ENCODE results near the gene LMX1B.
A peak's percentile ranks its signal among the peaks of the same experiment; 100 is the strongest.

LMX1B gene

DNA sequence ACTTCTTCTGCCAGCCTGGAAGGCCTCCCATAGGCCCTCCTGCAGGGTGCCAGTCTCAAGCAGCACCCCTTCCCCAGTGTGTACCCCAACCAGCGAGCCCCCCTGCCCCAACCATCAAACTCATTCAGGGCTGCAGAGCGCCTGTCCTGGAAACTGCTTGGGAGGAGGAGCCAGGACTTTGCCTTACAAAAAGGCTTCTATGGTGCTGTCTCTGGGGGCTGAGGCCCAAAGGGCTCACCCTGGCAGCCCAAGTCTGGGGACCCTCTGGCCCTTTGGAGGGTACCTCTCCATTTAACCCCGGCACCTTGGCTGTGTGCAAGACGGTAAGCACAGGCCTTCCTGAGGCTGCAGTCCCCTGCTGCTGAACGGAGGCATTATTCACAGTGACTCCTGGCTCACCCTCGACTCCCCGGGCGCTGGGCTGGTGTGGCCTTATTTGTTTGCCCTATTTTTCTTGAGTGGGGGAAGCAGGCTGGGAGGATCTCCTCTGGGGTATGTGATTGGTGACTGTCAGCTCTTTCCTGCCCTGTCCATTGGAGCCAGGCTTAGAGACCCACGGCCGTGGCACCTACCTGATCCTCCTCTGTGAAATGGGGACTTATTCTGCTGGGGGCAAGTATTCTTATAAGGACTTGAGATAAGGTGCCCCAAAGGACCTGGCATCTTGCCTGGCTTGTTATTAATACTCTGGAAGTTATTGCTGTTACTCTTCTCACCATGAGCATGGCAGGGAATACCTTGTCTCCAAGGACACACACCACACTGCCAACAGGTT lies 5.8 kb downstream of the LMX1B start:
- DNase-seq = peak; percentile 39

DNA sequence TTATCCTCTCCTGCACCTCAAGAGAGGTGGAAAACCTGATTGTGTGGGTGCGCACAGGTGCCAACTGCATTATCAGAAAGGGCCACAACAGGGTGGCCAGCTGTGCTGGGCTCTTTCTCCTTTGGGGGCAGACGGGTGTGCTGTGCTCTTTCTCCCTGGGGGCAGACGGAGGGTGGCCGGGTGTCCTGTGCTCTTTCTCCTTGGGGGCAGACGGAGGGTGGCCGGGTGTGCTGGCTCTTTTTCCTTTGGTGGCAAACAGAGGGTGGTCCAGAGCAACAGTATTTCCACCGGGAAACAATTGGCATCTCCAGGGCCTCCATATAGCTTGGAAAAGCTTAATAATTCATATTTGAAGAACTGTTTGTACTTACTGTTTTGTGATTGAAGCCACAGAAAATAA lies 6.8 kb downstream of the LMX1B start:
- DNase-seq = no peak

DNA sequence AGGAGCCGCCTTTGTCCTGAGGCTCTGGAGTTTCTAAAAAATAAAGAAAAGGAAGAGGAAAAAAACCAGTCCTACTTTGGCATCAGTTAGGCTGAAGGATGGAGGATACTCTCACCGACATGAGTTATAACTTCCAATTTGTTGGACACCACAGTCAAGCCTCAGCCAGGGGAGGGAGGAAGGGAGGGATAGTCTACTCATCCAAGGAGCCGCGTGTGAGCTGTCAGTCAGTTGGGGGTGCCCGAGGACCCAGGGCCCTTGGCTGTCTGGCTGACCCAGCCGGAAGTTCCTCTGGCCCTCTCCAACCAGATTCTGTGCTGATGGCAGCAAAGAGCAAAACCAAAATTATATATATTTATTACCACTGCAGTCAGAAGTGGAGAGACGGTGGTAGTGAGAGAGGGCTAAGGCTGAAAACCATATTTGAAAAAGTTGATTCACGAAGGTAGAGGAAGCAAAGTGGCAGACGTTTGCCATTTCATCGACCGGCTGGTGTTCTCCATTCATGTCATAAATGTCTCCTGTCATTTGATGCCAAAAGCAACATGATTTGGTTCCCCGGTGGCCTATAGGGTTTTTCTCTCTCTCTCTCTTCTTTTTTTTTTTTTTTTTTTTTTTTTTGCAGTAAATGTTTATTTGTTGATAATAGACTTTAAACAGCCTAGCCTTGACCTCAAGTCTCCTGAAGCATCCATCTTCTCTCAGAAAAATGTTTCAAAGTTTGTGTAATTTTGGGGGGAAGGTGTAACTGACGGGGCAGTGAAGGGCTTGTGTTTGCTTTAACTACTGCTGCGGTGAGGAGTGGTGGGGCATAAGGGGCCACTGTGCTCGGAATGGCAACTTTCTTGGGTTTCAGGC lies 7.6 kb downstream of the LMX1B start:
- peak; percentile 44 for DNase-seq

DNA sequence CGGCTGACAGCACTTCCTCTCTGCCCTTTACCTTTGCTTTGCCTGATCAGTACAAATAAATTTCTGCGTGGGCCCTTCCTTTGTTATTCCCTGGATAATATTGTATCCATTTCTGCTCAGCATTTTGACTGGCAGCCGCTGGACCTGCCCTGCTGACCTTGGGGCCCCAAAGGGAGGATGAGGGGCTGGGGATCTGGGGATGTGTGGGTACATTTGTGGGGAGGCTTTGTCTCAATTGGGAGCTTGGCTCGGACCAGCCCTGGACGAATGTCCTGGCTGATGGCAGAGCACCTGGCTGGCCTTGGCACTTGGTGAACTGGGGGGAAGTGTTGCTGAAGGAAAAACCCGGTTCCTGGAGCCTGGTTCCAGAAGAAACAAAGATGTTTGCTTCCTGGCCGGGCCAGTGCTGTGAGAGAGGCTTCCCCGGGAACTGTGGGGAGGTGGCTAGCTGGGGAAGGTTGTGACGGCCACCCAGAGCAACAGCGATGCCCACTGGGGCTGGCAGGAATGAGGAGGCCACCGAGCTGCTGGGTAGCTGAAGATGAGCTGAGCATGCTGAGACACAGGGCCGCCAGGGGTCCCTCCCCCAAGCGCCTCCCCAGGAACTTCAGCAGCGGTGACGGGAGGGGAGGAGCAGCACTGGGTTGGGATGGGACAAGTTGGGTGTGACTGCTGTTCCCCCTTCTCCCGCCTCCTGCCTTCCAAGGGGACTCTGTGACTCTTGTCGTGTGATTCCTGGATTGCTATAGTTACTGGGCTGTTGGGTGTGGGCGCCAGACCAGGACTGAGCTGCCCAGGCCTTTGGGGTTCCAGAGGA lies 8.4 kb downstream of the LMX1B start:
- no peak for DNase-seq

DNA sequence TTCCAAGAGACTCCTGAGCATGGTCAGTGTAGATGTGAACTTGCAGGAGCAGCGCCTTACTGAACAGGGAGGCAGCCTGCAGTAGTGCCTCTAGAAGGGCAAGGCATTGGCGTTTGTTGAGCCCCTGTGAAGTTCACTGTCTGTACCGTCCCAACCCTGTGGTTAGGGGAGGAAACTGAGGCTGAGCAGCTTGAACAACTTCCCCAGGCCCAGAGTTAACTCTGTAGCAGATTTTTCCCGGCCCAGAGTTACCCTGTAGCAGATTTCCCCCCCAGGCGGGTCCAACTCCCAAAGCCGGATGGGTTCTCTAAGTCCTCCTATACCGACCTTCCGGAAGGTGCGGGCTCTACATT lies 9.6 kb downstream of the LMX1B start:
- no peak for DNase-seq

DNA sequence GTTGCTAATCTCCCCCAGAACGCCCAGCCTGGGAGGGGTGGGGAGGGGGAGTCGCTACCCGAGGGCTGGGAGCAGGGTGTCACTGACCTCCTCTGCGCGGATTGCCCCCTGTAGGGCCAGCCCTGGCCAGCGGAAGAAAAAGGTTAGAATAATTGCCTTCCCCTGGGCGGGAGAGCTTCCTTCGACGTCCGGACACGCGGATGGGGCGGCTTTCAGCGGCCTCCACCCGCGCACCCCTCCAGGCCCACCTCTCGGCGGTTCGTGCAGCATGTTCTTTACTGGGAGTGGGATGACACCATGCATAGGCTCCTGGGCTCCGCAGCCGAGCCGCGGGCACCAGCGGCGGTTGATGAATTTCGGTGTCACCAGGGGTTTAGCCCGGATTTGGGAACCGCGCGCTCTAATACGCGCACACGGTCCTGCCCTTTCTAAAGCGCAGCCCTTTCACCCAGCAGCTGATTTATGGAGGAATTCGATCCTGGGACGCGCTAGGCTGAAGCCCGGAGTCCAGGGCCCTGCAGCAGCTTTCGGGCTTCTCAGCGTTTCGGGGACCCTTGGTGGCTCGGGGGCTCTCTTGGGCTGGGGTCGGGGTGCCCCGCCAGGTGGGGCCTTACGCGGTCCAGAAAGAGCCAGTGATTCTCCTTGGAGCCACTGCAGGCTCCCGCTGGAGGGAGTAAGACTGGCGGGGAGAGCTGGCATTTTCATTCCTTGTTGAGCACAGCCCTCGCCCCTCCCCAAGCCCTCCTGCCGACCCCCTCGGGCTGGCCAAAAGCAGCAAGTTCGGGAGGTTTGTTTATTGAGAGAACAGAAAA lies 10.1 kb downstream of the LMX1B start:
- no peak for DNase-seq

DNA sequence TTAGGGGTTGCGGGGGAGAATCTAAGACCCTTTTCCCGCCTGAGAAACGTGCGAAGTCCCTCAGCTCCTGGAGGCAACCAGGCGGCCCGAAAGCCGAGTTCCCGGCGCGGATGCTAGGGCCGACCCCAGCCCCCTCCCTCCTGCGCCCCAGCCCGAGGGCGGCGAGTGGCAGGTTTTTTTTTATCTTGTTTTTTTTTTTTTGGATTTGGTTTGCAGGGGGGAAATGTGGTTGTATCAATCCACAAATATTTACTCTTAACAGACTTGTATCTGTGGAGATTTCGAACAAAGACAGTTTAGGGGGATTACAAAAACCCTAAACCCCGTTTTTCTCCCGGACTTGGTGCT lies 10.7 kb downstream of the LMX1B start:
- DNase-seq = no peak

DNA sequence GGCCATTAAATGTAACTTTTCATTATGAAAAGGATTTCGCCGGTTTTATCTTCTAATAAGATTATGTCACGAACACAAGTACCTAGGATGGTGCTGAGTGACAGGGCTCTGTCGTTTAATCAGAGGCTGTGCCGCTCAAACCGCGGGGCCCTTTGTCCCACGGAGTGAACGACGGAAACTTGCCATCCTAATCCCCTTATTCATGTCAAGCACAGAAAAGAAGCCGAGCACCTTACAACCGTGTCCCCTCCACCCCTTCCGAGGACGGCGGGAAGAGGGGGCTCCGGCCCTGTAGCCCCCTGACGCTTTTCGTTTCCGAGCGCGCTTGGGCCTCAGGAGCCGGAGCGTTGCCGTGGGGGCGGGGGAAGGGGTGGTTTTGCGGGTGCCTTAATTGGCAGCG lies 11.2 kb downstream of the LMX1B start:
- DNase-seq = no peak

DNA sequence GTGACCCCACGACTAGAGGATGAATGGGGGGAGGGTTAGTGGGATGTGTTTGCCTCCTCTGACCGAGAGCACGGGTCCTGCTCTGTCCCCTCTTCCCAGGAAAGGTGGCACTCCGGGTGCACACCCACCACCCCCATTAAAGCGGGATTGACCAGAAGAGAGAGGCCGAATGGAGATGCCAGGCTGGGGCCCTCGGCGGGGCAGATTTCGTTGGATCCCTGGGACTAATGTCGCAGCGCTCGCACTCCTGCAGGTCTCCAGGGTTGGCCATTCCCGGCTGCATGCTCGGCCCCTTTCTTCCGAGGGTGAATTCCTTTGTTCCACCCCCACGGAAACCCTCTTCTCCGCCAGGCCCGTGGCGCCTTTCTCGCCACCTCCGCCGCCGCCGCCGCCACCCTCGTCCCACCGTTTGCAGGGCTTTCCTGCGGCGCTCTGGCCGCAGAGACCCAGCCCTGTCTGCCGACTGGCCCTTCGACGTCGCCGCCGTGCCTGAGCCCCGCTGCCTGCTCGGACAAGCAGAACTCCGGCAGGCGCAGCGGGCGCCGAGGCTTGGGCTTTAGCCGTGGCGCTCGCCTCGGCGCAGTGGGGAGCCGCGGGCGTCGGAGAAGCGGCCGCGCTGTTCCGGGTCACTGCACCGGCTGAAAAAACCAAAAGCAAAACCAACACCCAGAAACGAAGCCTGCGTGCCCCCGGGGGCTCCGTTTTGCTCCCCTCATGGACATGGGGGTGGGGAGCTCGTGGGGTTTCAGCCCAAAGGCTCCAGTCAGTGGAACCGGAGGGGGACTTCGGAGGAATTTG lies 11.8 kb downstream of the LMX1B start:
- DNase-seq = no peak

DNA sequence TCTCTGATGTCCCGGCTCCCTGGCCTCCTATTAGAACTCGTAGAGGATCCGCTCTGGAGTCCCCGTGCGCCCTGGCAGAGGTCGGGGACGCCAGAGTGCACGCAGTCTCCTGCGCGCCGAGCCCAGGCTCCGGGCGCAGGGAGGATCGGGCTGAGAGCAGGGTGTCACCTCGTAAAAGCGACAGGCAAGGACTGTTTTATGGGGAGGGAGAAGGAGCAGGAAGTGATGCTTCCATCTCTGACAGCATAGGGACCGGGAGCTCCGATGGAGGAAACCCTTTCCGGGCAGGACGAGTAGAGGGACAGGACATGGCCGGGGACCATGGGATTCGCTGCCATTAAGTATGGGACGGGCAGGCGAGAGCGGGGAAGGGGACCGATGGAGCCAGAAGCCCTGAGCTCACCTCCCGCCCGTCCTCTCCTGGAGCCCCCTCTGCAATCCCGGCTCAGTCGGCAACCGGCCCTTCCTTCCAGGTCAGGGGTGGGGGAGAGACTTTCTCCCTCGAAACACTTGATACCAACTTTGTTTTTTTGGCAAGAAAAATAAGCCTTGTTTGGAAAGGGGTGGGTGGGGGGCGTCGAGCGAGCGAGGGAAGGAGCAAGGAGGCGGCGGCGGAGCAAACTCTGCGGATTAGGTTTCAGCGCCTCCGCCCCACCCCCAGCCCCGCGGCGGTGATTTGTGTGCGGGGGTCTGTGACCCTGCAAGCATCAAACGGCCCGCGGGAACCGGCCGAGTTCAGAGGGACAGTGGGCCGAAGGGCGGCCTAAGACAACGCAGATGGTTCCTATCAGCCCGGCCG lies 12.6 kb downstream of the LMX1B start:
- DNase-seq = no peak

DNA sequence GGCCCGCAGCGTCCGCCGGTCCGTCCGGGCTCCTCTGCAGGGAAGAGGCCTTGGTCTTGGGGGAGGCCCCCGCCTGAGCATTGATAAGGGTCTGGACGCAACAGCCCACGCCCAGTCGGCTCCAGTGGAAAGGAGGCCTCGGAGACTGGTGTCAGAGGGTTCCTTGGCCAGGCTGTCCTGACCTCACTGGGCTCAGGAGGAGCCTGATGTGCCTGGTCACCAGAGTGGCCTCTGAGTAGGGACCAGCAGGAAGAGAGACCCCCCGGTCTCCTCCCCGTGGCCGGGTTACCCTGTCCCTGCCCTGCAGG lies 13.2 kb downstream of the LMX1B start:
- DNase-seq = no peak

DNA sequence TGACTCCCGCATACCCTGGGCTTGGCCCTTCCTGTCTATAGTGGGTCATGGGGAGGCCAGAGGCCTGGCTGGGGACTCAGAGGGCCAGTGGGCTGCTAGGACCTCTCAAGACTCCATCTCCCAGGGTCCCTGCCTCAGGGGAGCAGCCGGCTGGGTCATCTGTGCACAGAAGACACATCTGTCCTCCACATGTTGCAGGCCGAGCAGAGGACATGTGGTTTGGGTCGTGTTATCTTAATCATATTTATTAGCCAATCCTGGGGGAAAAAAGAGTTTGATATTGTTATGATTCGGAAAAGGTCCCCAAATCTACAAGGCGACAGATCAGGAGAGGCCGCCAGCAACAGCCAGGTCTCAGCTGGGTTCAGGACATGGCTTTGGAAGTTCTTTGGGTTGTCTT lies 14.4 kb downstream of the LMX1B start:
- no peak for DNase-seq

DNA sequence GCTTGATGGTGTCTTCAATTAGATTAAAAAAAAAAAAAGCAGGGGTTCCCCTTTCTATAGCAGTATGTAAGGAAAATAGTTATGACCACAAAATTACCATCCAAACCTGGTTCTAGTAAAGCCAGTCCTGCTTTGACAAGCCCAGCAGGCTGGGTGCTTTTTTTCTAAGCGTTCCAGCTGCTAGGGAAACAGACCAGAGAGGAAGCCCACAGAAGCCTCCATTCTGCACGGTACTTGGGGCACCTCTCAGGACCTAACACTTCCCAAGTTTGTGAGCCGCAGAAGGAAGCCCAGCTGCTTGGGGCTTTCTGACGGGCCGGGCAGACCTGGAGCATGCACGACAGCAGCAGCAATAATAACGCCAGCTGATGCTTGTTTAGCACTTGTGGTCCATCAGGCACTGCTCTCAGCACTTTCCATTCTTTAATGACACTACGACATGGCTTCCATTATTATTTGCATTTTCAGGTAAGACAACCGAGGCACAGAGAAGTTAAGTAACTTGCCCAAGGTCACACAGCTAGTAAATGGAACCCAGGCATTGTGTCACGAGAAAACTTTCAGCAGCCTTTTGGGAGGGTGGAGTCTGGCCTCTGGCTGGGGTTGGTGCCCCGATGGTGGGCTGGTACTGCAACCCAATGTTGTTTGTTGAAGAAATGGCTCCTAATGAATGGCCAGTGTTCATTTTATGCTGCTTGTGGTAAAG lies 15.4 kb downstream of the LMX1B start:
- no peak for DNase-seq

DNA sequence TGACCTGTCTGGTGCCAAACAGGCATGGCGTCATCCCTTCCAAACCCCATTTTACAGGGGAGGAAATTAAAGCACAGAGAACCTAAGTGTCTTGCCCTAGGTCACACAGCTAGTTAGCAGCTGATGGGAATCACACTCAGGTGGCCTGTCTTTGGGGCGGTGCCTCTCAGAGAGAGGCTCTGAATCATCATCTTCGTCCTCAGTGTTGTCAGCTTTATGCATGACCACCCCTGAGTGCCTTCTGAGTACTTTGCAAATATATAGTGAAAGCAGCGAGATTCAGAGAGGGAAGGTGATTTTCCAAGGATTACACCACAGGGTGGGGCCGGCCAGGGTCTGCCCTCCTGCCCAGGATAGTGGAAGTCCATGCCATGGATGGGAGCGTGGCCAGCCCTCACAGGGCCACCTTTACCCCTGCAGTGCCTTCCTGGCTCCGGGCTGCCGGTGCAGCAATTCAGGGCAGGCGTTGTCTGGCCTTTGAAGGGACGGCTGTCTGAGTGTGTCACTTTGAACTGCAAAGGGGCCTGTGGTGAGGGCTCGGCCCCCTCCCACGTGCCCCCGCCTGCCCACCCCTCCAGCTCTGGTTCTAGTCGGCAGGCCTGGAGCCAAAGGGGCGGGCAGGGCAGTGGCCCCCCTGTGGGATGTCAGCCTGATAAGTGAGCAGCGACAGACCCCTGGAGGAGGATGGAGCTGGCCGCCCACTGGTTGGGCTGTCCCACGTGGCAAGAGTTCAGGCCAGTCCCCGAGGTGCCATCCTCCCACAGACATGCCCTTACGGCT lies 16.9 kb downstream of the LMX1B start:
- no peak for DNase-seq

DNA sequence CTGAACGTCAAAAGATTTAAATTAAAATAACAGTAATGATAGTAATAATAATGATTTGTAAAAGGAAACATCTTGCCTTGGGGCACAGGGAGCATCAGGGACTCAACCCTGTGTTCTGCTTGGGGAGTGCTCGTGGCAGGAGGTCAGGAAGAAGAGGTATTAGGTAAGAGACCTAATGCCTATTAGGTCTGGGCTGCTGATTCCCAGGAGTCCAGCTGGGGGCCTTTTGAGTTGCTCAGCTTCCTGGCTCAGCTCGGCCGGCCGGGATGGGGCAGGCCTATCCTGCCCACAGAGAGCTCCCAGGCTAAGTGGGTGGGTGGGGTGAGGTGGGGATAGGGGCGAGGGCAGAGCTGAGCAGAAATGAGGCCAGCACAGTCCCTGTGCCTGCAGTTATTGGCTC lies 17.5 kb downstream of the LMX1B start:
- no peak for DNase-seq

DNA sequence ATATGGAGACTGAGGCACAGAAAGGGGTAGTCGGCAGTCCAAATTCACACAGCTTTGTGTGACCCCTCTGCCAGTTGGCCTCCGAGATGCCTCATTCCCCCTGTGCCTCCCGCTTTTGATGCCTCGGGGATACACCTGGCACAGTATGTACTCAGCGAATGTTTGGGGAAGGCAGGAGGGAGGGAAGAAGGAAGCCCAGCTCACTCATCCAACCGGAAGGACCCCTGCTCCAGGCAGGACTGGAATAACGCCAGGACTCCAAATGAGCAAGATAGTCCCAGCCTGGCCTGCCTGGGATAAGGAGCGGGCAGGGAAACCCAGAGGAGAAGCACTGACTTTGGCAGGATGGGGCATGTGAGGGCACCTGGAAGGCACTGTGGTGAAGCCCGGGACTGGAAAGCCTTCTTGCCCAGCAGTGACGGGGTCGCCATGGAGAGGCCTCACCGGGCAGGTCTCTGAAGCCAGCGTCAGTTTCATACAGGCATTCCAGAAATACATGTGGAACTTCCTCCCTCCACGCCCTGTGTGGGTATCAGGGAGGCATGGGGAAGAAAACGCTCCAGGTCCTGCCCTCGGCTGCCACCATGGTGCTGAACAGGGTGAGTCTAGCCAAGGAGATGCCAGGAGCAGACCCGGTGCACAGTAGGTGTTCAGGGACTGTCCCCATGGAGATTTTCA lies 20.3 kb downstream of the LMX1B start:
- no peak for DNase-seq

DNA sequence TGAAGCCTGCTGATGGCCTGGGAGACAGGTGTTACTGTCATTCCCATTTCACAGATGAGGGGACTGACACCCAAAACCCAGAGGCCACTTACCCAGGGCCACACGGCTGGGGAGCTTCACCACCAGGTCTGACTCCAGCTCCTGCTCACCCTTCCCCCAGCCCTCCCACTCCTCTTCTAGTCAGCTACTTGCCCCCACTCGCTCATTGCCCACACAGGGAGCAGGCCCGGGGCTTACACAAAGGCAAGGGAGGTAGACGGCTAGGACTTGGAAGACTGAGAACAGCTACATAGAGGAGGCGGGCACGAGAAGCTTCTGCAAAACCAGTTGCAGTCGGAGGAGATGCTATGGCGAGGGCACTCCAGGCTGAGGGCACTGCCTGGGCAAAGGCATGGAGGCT lies 21.3 kb downstream of the LMX1B start:
- no peak for DNase-seq

DNA sequence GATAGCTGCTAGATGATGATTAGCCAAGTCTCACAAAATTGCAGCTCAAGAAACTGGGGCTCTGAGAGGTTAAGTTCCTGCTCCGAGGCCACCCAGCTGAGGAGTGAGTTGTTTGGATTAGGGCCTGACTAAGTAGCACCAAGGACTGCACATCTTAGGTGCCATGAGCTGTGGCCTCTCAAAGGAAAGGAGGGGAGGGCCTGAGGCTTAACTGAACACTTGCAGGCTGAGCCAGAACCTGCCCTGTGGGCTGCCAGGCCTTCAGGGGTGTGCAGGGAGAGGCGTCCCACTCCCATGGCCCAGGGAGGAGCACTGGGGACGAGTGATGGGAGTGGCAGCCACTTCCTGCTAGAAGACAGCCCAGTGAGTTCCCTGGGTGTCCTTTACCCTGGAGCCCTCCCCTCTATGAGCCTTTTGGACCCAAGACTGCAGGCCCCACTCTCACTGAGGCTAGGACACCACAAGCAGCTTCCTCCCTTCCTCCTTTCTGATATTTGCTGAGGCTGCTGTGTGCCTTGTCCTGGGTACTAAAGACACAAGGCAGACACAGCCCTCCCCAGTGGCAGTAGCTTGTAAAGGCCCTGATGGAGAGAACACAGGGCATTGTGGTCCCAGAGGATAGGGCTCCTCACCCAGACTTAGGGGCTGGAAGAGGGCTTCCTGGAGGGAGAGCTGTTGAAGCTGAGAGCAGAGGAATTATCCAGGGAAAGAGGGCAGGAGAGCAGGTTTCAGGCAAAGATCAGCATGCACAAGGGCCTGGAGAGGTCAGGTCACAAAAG lies 22.1 kb downstream of the LMX1B start:
- no peak for DNase-seq
